GM21825 (cell line): Measurements from ENCODE around the gene HJV.

Experiments
- ATAC-seq: cut with Tn5 transposase; IDR thresholded peaks from one replicate; pipeline ENCODE4 v1.9.1; 2021; ENCODE audit warnings: mild to moderate bottlenecking, moderate library complexity; ENCODE audit not compliant: unreplicated experiment

Gene HJV

GRCh38 chr1:146022403-146023127 is 1.0 kb upstream of the HJV start:
- no peak for ATAC-seq

- ATAC-seq, result no peak
These were observed 487 bp downstream of the HJV start for GRCh38 chr1:146021050-146021445.

GRCh38 chr1:146020058-146021049 is 1.2 kb downstream of the HJV start:
- ATAC-seq, result no peak

- ATAC-seq, result no peak
These were observed 2.1 kb downstream of the HJV start for GRCh38 chr1:146019231-146020057.

- ATAC-seq, result no peak
These were observed 4.6 kb downstream of the HJV start for GRCh38 chr1:146016891-146017290.

GRCh38 chr1:146013559-146013922 is 8.0 kb downstream of the HJV start:
- no peak for ATAC-seq

GRCh38 chr1:146012703-146013558 is 8.6 kb downstream of the HJV start:
- ATAC-seq, result no peak

- ATAC-seq, result no peak
These were observed 11.3 kb downstream of the HJV start for GRCh38 chr1:146010126-146010738.

GRCh38 chr1:146007489-146008133 is 13.9 kb downstream of the HJV start:
- no peak for ATAC-seq

GRCh38 chr1:146001709-146002108 is 19.8 kb downstream of the HJV start:
- no peak for ATAC-seq

GRCh38 chr1:145999321-146000024 is 22.1 kb downstream of the HJV start:
- ATAC-seq, result no peak

- ATAC-seq, result no peak
These were observed 23.9 kb downstream of the HJV start for GRCh38 chr1:145997718-145998023.

GRCh38 chr1:145997016-145997717 is 24.4 kb downstream of the HJV start:
- ATAC-seq, result peak; percentile 36

- peak; percentile 91 for ATAC-seq
These were observed 25.0 kb downstream of the HJV start, which contains the start of gene TXNIP for GRCh38 chr1:145996433-145997015. Gene TXNIP (minus strand): TSS chr1:145996579. CDS start chr1:145996266, 313 bp downstream.

- ATAC-seq, result no peak
These were observed 25.5 kb downstream of the HJV start for GRCh38 chr1:145995964-145996432.

GRCh38 chr1:145995148-145995881 is 26.2 kb downstream of the HJV start:
- no peak for ATAC-seq
